ENCODE measurements around the gene DLGAP4. TPM values are rescaled to one million over a fixed set of nuclear protein-coding genes. Genes with fewer than 3 reads are reported as not detected.

Gene DLGAP4
- total and polyA plus RNA-seq, 2 donors: 7.7 to 28.2 TPM

- H3K4me1 ChIP-seq (ENCODE audit: control insufficient read depth in 2 of 2, insufficient read depth in 2 of 2, low read length in 2 of 2): no peaks in the 10 kb centered on the region
- H3K4me3 ChIP-seq (ENCODE audit: low read length in 2 of 2): no peak overlapping the region
- WGBS: 91% methylated on average over 12 of the region's 12 CpGs
- no peak for DNase-seq (ENCODE audit: low read depth in 6 of 9, low spot score in 9 of 9)
- H3K9me3 ChIP-seq (ENCODE audit: control insufficient read depth in 2 of 2, insufficient read depth in 1 of 2, low read length in 1 of 2): peaks cover 0 to 1% of the 10 kb centered on the region in 2 donors
- H3K27ac ChIP-seq (ENCODE audit: low read depth in 1 of 2, low read length in 1 of 2): no peak overlapping the region
- H3K27me3 ChIP-seq (ENCODE audit: control insufficient read depth in 2 of 2, insufficient read depth in 1 of 2, low read length in 1 of 2): peaks cover 0 to 69% of the 10 kb centered on the region in 2 donors
- H3K36me3 ChIP-seq (ENCODE audit: control insufficient read depth in 2 of 2, insufficient read depth in 2 of 2, low read length in 1 of 2): no peaks in the 10 kb centered on the region
Measured at GRCh38 chr20:36335206-36335870, 29.2 kb downstream of the DLGAP4 start.

- no peak overlapping the region for H3K4me3 ChIP-seq (ENCODE audit: low read length in 2 of 2)
- no peak for DNase-seq (ENCODE audit: low read depth in 6 of 9, low spot score in 9 of 9)
- WGBS: 88% methylated on average over 4 of the region's 4 CpGs
- H3K27me3 ChIP-seq (ENCODE audit: control insufficient read depth in 2 of 2, insufficient read depth in 1 of 2, low read length in 1 of 2): peaks cover 0 to 70% of the 10 kb centered on the region in 2 donors
- no peak overlapping the region for H3K27ac ChIP-seq (ENCODE audit: low read depth in 1 of 2, low read length in 1 of 2)
- H3K36me3 ChIP-seq (ENCODE audit: control insufficient read depth in 2 of 2, insufficient read depth in 2 of 2, low read length in 1 of 2): no peaks in the 10 kb centered on the region
- no peaks in the 10 kb centered on the region for H3K4me1 ChIP-seq (ENCODE audit: control insufficient read depth in 2 of 2, insufficient read depth in 2 of 2, low read length in 2 of 2)
- H3K9me3 ChIP-seq (ENCODE audit: control insufficient read depth in 2 of 2, insufficient read depth in 1 of 2, low read length in 1 of 2): peaks cover 0 to 1% of the 10 kb centered on the region in 2 donors
Measured at GRCh38 chr20:36336204-36336603, 30.1 kb downstream of the DLGAP4 start.

- WGBS: 58% methylated on average over 13 of the region's 13 CpGs
- no peaks in the 10 kb centered on the region for H3K4me1 ChIP-seq (ENCODE audit: control insufficient read depth in 2 of 2, insufficient read depth in 2 of 2, low read length in 2 of 2)
- no peak for DNase-seq (ENCODE audit: low read depth in 6 of 9, low spot score in 9 of 9)
- H3K36me3 ChIP-seq (ENCODE audit: control insufficient read depth in 2 of 2, insufficient read depth in 2 of 2, low read length in 1 of 2): no peaks in the 10 kb centered on the region
- no peak overlapping the region for H3K4me3 ChIP-seq (ENCODE audit: low read length in 2 of 2)
- H3K27me3 ChIP-seq (ENCODE audit: control insufficient read depth in 2 of 2, insufficient read depth in 1 of 2, low read length in 1 of 2): peaks cover 0 to 64% of the 10 kb centered on the region in 2 donors
- no peak overlapping the region for H3K27ac ChIP-seq (ENCODE audit: low read depth in 1 of 2, low read length in 1 of 2)
- H3K9me3 ChIP-seq (ENCODE audit: control insufficient read depth in 2 of 2, insufficient read depth in 1 of 2, low read length in 1 of 2): peaks cover 0 to 1% of the 10 kb centered on the region in 2 donors
Measured at GRCh38 chr20:36336954-36337704, 31.0 kb downstream of the DLGAP4 start.

GRCh38 chr20:36337886-36338285 lies 31.7 kb downstream of the DLGAP4 start:
- H3K4me1 ChIP-seq (ENCODE audit: control insufficient read depth in 2 of 2, insufficient read depth in 2 of 2, low read length in 2 of 2): no peaks in the 10 kb centered on the region
- H3K36me3 ChIP-seq (ENCODE audit: control insufficient read depth in 2 of 2, insufficient read depth in 2 of 2, low read length in 1 of 2): no peaks in the 10 kb centered on the region
- DNase-seq (ENCODE audit: low read depth in 6 of 9, low spot score in 9 of 9): no peak
- peaks cover 0 to 56% of the 10 kb centered on the region in 2 donors for H3K27me3 ChIP-seq (ENCODE audit: control insufficient read depth in 2 of 2, insufficient read depth in 1 of 2, low read length in 1 of 2)
- WGBS: 80% methylated on average over 4 of the region's 4 CpGs
- H3K27ac ChIP-seq (ENCODE audit: low read depth in 1 of 2, low read length in 1 of 2): no peak overlapping the region
- H3K4me3 ChIP-seq (ENCODE audit: low read length in 2 of 2): no peak overlapping the region
- H3K9me3 ChIP-seq (ENCODE audit: control insufficient read depth in 2 of 2, insufficient read depth in 1 of 2, low read length in 1 of 2): peaks cover 0 to 1% of the 10 kb centered on the region in 2 donors

GRCh38 chr20:36339646-36340592 lies 33.8 kb downstream of the DLGAP4 start:
- Histone ChIP-seq H3K4me3 (ENCODE audit: low read length in 2 of 2) (no peak overlapping the region), H3K27me3 (ENCODE audit: control insufficient read depth in 2 of 2, insufficient read depth in 1 of 2, low read length in 1 of 2) (peaks cover 0 to 37% of the 10 kb centered on the region in 2 donors), H3K9me3 (ENCODE audit: control insufficient read depth in 2 of 2, insufficient read depth in 1 of 2, low read length in 1 of 2) (peaks cover 0 to 1% of the 10 kb centered on the region in 2 donors), H3K4me1 (ENCODE audit: control insufficient read depth in 2 of 2, insufficient read depth in 2 of 2, low read length in 2 of 2) (no peaks in the 10 kb centered on the region), H3K36me3 (ENCODE audit: control insufficient read depth in 2 of 2, insufficient read depth in 2 of 2, low read length in 1 of 2) (no peaks in the 10 kb centered on the region), H3K27ac (ENCODE audit: low read depth in 1 of 2, low read length in 1 of 2) (no peak overlapping the region)
- no peak for DNase-seq (ENCODE audit: low read depth in 6 of 9, low spot score in 9 of 9)
- 42% methylated on average over 24 of the region's 24 CpGs for WGBS

GRCh38 chr20:36340593-36340990 lies 34.5 kb downstream of the DLGAP4 start:
- 73% methylated on average over 9 of the region's 9 CpGs for WGBS
- Histone ChIP-seq H3K27ac (ENCODE audit: low read depth in 1 of 2, low read length in 1 of 2) (no peak overlapping the region), H3K36me3 (ENCODE audit: control insufficient read depth in 2 of 2, insufficient read depth in 2 of 2, low read length in 1 of 2) (no peaks in the 10 kb centered on the region), H3K9me3 (ENCODE audit: control insufficient read depth in 2 of 2, insufficient read depth in 1 of 2, low read length in 1 of 2) (peaks cover 0 to 1% of the 10 kb centered on the region in 2 donors), H3K4me3 (ENCODE audit: low read length in 2 of 2) (no peak overlapping the region), H3K27me3 (ENCODE audit: control insufficient read depth in 2 of 2, insufficient read depth in 1 of 2, low read length in 1 of 2) (peaks cover 0 to 33% of the 10 kb centered on the region in 2 donors), H3K4me1 (ENCODE audit: control insufficient read depth in 2 of 2, insufficient read depth in 2 of 2, low read length in 2 of 2) (no peaks in the 10 kb centered on the region)
- DNase-seq (ENCODE audit: low read depth in 6 of 9, low spot score in 9 of 9): no peak

GRCh38 chr20:36341331-36342020 lies 35.3 kb downstream of the DLGAP4 start:
- Histone ChIP-seq H3K4me3 (ENCODE audit: low read length in 2 of 2) (no peak overlapping the region), H3K27ac (ENCODE audit: low read depth in 1 of 2, low read length in 1 of 2) (no peak overlapping the region), H3K27me3 (ENCODE audit: control insufficient read depth in 2 of 2, insufficient read depth in 1 of 2, low read length in 1 of 2) (peaks cover 0 to 25% of the 10 kb centered on the region in 2 donors), H3K9me3 (ENCODE audit: control insufficient read depth in 2 of 2, insufficient read depth in 1 of 2, low read length in 1 of 2) (peaks cover 0 to 1% of the 10 kb centered on the region in 2 donors), H3K36me3 (ENCODE audit: control insufficient read depth in 2 of 2, insufficient read depth in 2 of 2, low read length in 1 of 2) (no peaks in the 10 kb centered on the region), H3K4me1 (ENCODE audit: control insufficient read depth in 2 of 2, insufficient read depth in 2 of 2, low read length in 2 of 2) (no peaks in the 10 kb centered on the region)
- DNase-seq (ENCODE audit: low read depth in 6 of 9, low spot score in 9 of 9): no peak
- 87% methylated on average over 22 of the region's 22 CpGs for WGBS

GRCh38 chr20:36342331-36343120 lies 36.4 kb downstream of the DLGAP4 start:
- peaks cover 0 to 1% of the 10 kb centered on the region in 2 donors for H3K9me3 ChIP-seq (ENCODE audit: control insufficient read depth in 2 of 2, insufficient read depth in 1 of 2, low read length in 1 of 2)
- peaks cover 0 to 20% of the 10 kb centered on the region in 2 donors for H3K27me3 ChIP-seq (ENCODE audit: control insufficient read depth in 2 of 2, insufficient read depth in 1 of 2, low read length in 1 of 2)
- no peaks in the 10 kb centered on the region for H3K36me3 ChIP-seq (ENCODE audit: control insufficient read depth in 2 of 2, insufficient read depth in 2 of 2, low read length in 1 of 2)
- H3K27ac ChIP-seq (ENCODE audit: low read depth in 1 of 2, low read length in 1 of 2): no peak overlapping the region
- WGBS: 82% methylated on average over 8 of the region's 8 CpGs
- DNase-seq (ENCODE audit: low read depth in 6 of 9, low spot score in 9 of 9): no peak
- no peaks in the 10 kb centered on the region for H3K4me1 ChIP-seq (ENCODE audit: control insufficient read depth in 2 of 2, insufficient read depth in 2 of 2, low read length in 2 of 2)
- no peak overlapping the region for H3K4me3 ChIP-seq (ENCODE audit: low read length in 2 of 2)

All from thymus (tissue), 11 donors.